DMS153 (cell line): Measurements from ENCODE around the gene SAE1.
A peak's percentile ranks its signal among the peaks of the same experiment; 100 is the strongest.
"Not testable (repeated sequence)": the region's sequence is repeated elsewhere in the genome, so short reads cannot be mapped to it uniquely, and the experiment has no call there.

Experiments
- DNase-seq: peaks from one replicate; lab custom pipeline; 2025; lab: John Stamatoyannopoulos, UW

The SAE1 gene

GRCh38 chr19:47130589-47131227, at the start of gene SAE1:
SAE1 (plus strand) TSS chr19:47130835; CDS start chr19:47130931, 96 bp downstream.
- DNase-seq = peak; percentile 95

- DNase-seq = no peak
These were observed 49.5 kb upstream of the SAE1 start for GRCh38 chr19:47081095-47081494.

- no peak for DNase-seq
These were observed 48.1 kb upstream of the SAE1 start for GRCh38 chr19:47082493-47082892.

GRCh38 chr19:47084879-47085439, 45.7 kb upstream of the SAE1 start:
- DNase-seq = no peak

GRCh38 chr19:47086280-47086679, 44.4 kb upstream of the SAE1 start:
- no peak for DNase-seq

DNA sequence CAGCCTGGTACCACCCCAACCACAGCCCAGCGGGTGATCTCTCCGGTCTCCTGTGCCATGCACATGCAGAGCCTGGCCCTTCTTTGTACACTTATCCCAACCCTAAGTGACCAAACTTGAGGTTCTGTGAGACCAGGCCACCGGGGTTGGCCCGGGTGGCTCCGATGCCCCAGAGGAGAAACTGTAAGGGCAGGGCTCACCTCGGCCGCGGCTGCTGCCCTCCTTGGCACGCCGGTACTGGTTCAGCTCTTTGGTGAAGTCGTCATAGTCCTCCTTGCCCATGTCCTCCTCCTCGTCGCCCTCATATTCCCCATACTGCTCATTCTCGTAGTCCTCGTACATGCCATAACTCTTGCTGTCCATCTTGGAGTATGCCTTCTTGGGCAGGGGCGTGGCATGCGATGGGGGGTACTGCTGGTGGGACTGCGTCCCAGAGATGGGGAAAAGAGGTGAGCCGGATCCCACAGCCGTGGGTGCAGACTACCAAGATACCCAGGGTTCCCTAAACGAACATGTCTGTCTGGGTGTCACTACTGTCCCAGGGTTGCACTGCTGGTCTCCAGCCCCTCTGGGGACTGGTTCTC, 40.8 kb upstream of the SAE1 start:
- DNase-seq = no peak

DNA sequence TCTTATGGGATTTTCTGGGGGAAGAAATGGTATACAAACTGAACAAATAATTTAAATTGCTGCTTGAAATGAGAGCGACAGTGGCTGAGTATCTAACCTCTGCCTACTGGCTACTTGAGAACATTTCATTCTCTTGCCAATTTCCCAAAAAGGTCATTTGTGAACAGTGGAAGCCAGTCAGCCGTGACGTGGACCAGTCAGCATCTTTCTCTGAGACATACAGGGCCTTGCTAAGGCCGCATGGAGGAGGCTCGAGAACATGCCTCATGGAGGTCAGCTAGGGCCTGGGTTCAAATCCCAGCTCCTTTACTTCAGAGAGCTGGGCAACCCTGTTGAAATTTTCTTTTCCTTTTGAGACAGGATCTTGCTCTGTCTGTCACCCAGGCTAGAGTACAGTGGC, 37.4 kb upstream of the SAE1 start:
- DNase-seq = no peak

DNA sequence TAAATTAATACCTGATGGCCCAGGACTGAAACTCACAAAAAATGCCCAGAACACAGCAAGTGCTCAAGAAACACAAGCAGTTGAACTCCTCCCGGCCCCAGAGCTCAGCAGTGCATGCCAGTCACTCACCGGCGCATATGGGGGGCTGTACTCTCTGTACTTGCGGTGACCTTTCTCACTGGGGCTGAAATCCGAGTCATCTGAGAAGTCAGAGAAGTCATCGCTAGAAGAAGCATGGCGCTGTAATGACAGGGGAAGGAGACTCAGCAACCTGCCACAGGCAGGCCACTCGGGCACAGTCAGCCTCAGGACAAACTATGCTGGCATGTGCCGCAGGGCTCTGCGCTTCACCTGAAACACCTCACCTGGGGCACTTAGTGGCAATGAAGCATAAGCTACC, 36.8 kb upstream of the SAE1 start:
- DNase-seq = no peak

DNA sequence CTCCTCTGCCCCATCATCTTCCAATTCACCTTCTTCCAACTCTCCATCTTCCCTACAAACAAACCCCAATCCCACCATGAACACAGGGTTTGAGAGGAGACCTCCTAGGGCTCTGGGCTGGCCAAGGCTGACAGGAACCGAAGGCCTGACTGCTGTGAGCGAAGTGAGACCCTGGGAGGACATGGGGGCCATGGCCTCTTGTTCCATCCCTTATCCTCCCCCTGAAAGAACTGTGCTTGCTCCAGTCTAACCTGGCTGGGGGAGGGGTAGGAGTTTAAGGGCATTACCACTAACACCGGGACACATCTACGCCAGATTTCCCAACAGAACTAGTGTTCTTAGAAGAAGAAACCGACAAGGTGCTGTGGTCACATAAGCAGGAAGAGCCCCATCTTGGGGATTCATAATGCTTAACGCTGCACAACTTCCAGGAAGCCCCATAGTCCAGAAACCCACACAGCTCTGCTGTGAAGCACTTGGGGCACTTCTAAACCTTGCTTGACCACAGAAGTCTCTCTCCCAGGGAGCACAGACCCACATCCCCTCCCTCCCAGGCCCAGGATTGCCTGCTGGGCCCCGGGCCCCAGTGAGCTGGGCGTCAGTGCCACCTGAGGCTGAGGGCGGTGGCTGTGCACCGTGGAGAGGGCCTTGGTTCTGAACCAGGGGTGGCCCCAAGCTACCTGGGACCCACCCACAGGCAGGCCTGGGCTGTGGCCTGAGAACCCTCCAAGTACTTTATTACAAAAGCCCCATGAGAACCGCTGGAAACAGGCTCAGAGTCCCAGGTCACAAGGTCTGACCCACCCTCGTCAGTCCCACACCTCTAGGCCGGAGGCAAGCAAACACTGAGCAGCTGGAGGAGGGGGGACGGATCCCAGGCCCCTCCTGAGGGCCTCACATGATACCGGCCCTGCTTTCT, 35.8 kb upstream of the SAE1 start:
- DNase-seq = no peak

DNA sequence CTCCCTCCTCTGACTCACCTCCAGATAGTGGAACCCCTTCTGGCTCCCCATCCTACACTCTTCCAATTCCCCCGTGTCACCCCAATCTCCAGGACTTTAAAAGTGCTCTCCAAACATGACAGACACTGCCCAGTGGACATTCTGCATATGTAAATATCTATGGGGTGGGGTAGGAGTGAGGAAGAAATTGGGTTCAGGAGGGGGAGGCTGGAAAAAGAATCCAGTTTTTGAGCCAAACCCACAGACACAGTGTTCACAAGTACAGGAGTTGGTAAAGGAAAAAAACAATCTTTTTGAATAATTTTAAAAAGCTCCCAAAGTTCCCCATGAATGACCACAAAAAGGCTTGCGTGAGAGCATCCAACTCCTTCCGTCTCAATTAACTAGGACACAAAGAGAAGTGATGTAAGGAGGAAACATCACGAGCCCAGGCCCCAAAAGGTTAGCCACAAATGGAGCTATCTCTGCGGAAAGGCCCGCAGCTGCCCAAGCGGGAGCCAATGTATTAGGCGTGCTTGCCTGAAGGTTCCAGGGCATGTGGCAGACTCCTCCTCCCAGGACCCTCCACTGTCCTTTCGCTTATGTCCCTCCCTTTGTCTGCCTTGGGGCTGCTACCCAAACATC, 35.0 kb upstream of the SAE1 start:
- DNase-seq = no peak

GRCh38 chr19:47096100-47096704, 34.4 kb upstream of the SAE1 start:
- peak; percentile 42 for DNase-seq

- no peak for DNase-seq
These were observed 33.9 kb upstream of the SAE1 start for GRCh38 chr19:47096721-47097120.

- DNase-seq = no peak
These were observed 33.0 kb upstream of the SAE1 start for GRCh38 chr19:47097396-47098201.

DNA sequence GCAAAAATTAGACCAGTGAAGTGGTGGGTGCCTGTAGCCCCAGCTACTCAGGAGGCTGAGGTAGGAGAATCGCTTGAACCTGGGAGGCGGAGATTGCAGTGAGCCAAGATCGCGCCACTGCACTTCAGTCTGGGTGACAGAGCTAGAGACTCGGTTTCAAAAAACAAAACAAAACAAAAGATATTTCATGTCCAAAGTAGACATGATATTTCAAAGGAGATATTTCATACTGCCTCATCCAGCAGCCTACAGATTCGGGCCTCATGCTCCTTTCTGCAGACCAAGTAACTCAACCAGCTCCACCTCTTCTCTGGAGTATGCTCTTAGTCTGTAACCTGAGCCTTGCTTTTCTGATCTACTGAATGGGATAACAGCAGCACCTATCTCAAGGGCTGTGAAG, 32.0 kb upstream of the SAE1 start:
- DNase-seq = no peak

DNA sequence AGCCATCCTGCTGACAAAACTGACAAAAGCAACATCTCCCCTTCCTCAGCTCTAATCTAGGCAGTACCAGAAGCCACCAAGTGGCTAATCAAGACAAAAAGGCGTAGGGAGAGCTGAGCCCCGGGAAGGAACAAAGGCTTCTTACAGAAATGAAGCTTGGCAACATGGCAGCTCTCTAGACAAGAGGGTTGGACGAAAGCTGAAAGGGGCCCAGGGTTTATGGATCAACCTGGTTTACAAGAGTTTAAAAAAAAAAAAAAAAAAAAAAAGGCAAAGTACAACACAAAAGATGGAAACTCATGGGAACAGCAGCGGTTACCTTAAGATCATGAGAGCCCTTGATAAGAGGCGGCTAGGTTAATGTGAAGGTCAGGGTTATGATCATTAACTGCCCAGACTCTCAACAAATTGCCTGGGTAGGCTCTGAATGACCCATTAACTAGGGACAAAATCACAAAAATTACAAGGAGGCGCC, 31.0 kb upstream of the SAE1 start:
- DNase-seq = no peak

DNA sequence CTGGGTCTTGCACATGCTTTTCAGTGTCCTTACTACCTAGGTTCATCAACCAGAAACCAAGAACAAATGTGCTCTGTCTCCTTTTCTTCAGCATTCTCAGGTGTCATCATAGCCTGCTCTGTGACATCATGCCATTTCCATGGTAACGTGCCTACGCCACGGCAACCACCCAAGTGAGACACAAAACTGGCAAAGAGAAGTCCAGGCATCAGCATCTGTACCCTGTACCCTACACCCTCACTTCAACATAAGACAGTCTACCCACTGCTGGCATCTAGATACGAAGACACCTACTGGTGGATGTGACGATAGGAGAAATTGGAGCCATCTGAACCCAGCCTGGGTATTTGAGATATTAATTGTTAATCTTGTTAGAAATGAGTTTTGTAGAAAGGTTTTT, 30.3 kb upstream of the SAE1 start:
- DNase-seq = no peak

DNA sequence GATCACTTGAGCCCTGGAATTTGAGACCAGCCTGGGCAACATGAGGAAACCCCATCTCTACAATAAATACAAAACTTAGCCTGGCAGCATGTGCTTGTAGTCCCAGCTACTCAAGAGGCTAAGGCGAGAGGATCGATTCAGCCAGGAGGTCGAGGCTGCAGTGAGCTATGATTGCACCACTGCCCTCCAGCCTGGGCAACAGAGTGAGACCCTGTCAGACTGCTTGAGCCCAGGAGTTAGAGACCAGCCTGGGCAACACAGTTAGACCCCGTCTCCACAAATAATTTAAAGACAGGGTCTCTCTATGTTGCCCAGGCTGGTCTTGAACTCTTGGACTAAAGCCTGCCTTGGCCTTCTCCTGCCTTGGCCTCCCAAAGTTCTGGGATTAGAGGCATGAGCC, 29.5 kb upstream of the SAE1 start:
- DNase-seq = not testable (repeated sequence)

GRCh38 chr19:47102346-47103060, 28.1 kb upstream of the SAE1 start:
- no peak for DNase-seq

DNA sequence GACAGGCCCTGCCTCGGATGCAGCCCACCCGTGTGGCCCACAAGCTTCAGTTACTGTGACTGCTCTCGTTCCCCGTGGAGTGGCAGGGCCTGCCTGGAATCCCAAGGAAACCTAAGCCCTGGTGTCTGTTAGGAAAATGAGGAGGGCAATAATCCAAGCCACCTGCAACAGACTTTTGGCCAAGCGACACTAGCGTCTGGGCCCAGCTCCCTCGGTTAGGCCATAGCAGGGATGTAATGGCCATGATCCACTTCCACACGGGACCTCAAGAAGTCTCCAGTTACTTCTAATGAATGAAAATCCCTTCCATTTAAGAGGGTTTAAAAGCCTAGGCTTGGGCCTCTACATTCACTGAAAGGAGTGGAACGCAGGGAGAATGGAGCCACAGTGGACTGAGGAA, 26.0 kb upstream of the SAE1 start:
- no peak for DNase-seq

- no peak for DNase-seq
These were observed 24.8 kb upstream of the SAE1 start for GRCh38 chr19:47105874-47106273.
